Measurements from ENCODE around the gene NR1I2. TPM values are rescaled to one million over a fixed set of nuclear protein-coding genes. Genes with fewer than 3 reads are reported as not detected.

Gene NR1I2
- total RNA-seq, 1 experiment from 2014 or later: not detected

DNA sequence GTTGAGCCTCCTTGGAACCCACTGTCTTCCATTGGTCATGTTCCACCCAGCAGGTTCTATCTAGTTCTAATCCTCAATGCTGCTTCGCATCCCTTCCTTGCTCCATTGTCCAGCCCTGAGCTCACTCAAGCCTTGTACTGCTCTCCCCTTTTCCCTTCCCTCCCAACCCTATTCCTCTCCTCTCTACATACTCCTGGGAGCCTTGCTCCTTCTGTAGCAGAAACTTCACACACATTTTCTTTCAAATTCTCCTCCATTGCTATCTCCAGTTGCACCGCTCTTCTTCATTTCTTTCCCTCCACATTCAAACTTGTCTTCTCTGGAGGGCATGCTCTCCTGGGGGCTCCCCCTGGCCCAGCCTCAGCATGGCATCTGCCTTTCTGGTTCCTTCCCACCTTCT lies 14.5 kb downstream of the NR1I2 start:
- H3K4me3 Mint-ChIP-seq (ENCODE audit: unreplicated experiment): no peak overlapping the region
- POLR2A ChIA-PET: no interaction called here
- H3K4me1 Mint-ChIP-seq (ENCODE audit: insufficient read depth, unreplicated experiment): peaks cover 10% of the 10 kb centered on the region
- H3K27ac Mint-ChIP-seq (ENCODE audit: low read depth, unreplicated experiment): no peak overlapping the region
- peaks cover 8% of the 10 kb centered on the region for H3K36me3 Mint-ChIP-seq (ENCODE audit: insufficient read depth, unreplicated experiment)
- intact Hi-C loops (cut with micrococcal nuclease): no loop called here
- DNase-seq (ENCODE audit: unreplicated experiment): no peak
- BruUV-seq (replicated peaks): no TSS peak
- CTCF ChIA-PET: no interaction called here
- H3K27me3 Mint-ChIP-seq (ENCODE audit: insufficient read depth, unreplicated experiment): peaks cover 46% of the 10 kb centered on the region
- no peaks in the 10 kb centered on the region for H3K9me3 Mint-ChIP-seq (ENCODE audit: unreplicated experiment)
- TF ChIP-seq, protein P1, sequence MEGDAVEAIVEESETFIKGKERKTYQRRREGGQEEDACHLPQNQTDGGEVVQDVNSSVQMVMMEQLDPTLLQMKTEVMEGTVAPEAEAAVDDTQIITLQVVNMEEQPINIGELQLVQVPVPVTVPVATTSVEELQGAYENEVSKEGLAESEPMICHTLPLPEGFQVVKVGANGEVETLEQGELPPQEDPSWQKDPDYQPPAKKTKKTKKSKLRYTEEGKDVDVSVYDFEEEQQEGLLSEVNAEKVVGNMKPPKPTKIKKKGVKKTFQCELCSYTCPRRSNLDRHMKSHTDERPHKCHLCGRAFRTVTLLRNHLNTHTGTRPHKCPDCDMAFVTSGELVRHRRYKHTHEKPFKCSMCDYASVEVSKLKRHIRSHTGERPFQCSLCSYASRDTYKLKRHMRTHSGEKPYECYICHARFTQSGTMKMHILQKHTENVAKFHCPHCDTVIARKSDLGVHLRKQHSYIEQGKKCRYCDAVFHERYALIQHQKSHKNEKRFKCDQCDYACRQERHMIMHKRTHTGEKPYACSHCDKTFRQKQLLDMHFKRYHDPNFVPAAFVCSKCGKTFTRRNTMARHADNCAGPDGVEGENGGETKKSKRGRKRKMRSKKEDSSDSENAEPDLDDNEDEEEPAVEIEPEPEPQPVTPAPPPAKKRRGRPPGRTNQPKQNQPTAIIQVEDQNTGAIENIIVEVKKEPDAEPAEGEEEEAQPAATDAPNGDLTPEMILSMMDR (IDR thresholded peaks at IDR 0.05; ENCODE audit: unreplicated experiment): no peak

DNA sequence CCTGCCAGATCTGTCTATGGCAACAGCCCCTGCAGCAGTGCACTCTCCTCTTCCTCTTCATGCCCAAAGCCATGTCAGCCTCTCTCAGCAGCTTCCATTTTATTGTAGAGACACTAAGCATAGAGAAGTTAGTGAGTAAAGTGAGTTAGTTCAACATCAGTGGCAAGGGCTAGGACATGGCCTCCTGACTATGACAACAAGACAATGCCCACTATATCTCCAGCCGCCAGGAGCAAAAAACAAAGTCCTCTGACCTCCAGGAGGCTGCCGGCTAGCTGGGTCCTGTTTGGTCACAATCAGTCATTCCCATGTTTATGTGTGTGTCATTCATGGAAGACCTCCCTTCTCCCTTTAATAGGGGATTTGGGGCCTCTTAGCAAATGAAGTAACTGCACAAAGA lies 14.9 kb downstream of the NR1I2 start:
- DNase-seq (ENCODE audit: unreplicated experiment): no peak
- H3K4me1 Mint-ChIP-seq (ENCODE audit: insufficient read depth, unreplicated experiment): peaks cover 10% of the 10 kb centered on the region
- H3K27ac Mint-ChIP-seq (ENCODE audit: low read depth, unreplicated experiment): no peak overlapping the region
- H3K27me3 Mint-ChIP-seq (ENCODE audit: insufficient read depth, unreplicated experiment): peaks cover 46% of the 10 kb centered on the region
- ChIA-PET POLR2A (no interaction called here), CTCF (no interaction called here)
- H3K4me3 Mint-ChIP-seq (ENCODE audit: unreplicated experiment): no peak overlapping the region
- intact Hi-C loops (cut with micrococcal nuclease): no loop called here
- H3K9me3 Mint-ChIP-seq (ENCODE audit: unreplicated experiment): no peaks in the 10 kb centered on the region
- BruUV-seq (replicated peaks): no TSS peak
- peaks cover 8% of the 10 kb centered on the region for H3K36me3 Mint-ChIP-seq (ENCODE audit: insufficient read depth, unreplicated experiment)
- TF ChIP-seq, protein P1 (IDR thresholded peaks at IDR 0.05; ENCODE audit: unreplicated experiment): no peak

DNA sequence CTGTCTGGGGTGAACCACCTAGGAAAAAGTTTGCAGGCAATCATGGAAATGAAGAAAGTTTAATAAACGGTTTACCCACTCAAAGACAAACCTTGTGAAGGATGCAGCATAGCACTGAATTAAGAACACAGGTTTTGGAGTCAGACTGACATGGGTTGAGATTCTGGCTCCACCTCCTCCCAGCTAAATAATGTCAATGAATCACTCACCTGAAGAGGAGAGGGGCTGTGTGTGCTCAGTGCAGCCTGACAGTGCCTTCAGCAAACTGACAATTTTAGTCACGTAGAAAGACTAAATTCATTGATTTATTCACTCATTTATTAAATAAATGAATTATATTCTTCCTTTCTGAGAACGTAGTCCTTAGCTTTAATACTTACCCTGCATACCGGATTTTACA lies 18.9 kb downstream of the NR1I2 start:
- BruUV-seq (replicated peaks): no TSS peak
- Mint-ChIP-seq H3K36me3 (ENCODE audit: insufficient read depth, unreplicated experiment) (peaks cover 4% of the 10 kb centered on the region), H3K27ac (ENCODE audit: low read depth, unreplicated experiment) (no peak overlapping the region), H3K4me1 (ENCODE audit: insufficient read depth, unreplicated experiment) (no peaks in the 10 kb centered on the region), H3K27me3 (ENCODE audit: insufficient read depth, unreplicated experiment) (peaks cover 50% of the 10 kb centered on the region), H3K9me3 (ENCODE audit: unreplicated experiment) (no peaks in the 10 kb centered on the region), H3K4me3 (ENCODE audit: unreplicated experiment) (no peak overlapping the region)
- intact Hi-C loops (cut with micrococcal nuclease): no loop called here
- ChIA-PET CTCF (interaction anchor here (0.6 to 0.7 kb wide), 2 partner anchors 8 to 10 kb away, joined by 3 to 4 read pairs; no protein-coding TSS in a partner anchor), POLR2A (interaction anchor here (0.9 kb wide), 1 partner anchor 124 kb away, joined by 5 read pairs; the partner anchor contains the start of gene COX17)
- TF ChIP-seq, protein P1 (IDR thresholded peaks at IDR 0.05; ENCODE audit: unreplicated experiment): no peak
- DNase-seq (ENCODE audit: unreplicated experiment): no peak

DNA sequence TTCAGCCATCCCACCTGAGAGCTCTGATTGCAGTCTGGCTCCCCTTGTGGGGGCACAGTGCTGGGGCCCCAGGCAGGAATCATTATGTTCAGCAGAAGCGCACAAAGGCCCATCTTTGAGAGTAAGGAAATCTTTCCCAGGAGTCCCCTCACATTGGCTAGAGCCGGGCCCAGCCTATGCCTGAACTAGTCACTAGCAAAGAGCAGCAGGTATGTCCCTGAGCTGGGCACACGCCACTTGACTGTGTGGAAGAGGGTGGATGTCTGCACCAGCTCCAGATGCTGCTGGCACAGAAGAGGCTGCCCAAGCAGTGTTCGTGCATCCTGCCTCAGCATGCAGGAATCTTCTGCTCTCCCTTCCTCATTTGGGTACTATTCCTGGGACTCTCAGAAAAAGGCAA lies 26.3 kb downstream of the NR1I2 start:
- ChIA-PET CTCF (interaction anchor here (0.7 to 1.6 kb wide), 3 partner anchors 9 to 138 kb away, joined by 3 read pairs; no protein-coding TSS in a partner anchor), POLR2A (interaction anchor here (1.6 kb wide), 1 partner anchor 339 kb away, joined by 3 read pairs; no protein-coding TSS in a partner anchor)
- H3K9me3 Mint-ChIP-seq (ENCODE audit: unreplicated experiment): no peaks in the 10 kb centered on the region
- H3K36me3 Mint-ChIP-seq (ENCODE audit: insufficient read depth, unreplicated experiment): no peaks in the 10 kb centered on the region
- peaks cover 13% of the 10 kb centered on the region for H3K27me3 Mint-ChIP-seq (ENCODE audit: insufficient read depth, unreplicated experiment)
- BruUV-seq (replicated peaks): no TSS peak
- TF ChIP-seq, protein P1 (IDR thresholded peaks at IDR 0.05; ENCODE audit: unreplicated experiment): no peak
- DNase-seq (ENCODE audit: unreplicated experiment): no peak
- intact Hi-C loops (cut with micrococcal nuclease): no loop called here
- H3K27ac Mint-ChIP-seq (ENCODE audit: low read depth, unreplicated experiment): no peak overlapping the region
- H3K4me1 Mint-ChIP-seq (ENCODE audit: insufficient read depth, unreplicated experiment): no peaks in the 10 kb centered on the region
- H3K4me3 Mint-ChIP-seq (ENCODE audit: unreplicated experiment): no peak overlapping the region

Measured in MCF 10A (cell line).